Fibroblast of skin of abdomen (primary cell): Measurements from ENCODE around the gene STXBP6.

ENCODE experiments used
- DNase-seq: peaks from one replicate; pipeline ENCODE4 v3.0.0-alpha.2; 2013

The STXBP6 gene

GRCh38 chr14:24913746-24914145, 136.2 kb downstream of the STXBP6 start:
- no peak for DNase-seq

DNA sequence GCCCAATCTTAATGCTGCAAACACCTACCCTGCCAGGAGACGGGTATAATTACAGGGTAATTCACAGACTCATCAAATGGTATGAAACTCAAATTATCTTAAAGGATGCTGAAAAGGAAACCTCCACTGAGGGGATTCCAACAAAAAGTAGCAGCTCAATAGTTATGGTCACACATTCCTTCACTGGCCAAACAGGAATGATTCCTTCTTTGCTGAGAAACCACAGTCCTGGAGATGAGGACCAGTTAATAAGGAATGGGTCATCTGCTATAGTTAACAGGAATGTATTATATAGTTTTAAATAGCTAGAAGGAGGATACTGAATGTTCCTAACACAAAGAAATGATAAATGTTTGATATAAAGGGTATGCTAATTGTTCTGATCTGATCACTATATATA, 136.9 kb downstream of the STXBP6 start:
- DNase-seq, result peak; percentile 53

- DNase-seq, result peak; percentile 87
Measured at GRCh38 chr14:24911324-24912109, 138.4 kb downstream of the STXBP6 start.

- no peak for DNase-seq
Measured at GRCh38 chr14:24910408-24910986, 139.4 kb downstream of the STXBP6 start.

DNA sequence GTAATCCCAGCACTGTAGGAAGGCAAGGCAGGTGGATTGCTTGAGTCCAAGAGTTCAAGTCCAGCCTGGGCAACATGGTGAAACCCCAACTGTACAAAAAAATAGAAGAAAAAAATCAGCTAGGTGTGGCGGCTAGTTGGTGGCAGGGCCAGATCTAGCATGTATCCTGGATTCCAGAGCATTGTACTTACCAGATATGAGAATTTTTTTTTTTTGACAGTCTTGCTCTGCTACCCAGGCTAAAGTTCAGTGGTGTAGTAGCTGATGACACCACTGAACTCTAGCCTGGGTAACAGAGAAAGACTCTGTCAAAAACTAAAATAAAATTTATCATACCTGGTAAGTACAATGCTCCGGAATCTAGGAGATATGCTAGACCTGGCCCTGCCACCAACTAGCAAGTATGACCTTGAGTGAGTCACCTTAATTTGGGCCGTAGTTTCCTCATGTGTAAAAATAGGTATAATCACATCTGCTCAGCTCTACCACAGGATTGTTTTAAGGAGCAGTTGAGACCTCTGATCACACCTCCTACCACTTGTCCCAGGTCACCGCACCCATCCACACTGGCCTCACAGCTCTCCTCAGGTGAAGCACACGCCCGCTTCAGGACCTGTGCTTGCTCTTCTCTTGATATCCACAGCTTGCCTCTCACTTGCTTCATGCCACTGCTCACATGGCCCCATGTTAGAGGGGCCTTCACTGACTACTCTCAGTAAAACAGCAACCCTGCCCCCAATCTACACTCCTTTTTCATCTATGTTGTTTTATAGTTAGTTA, 140.2 kb downstream of the STXBP6 start:
- no peak for DNase-seq

GRCh38 chr14:24908592-24909236, 141.2 kb downstream of the STXBP6 start:
- DNase-seq, result no peak

GRCh38 chr14:24904533-24904932, 145.4 kb downstream of the STXBP6 start:
- no peak for DNase-seq

GRCh38 chr14:24903337-24903736, 146.6 kb downstream of the STXBP6 start:
- peak; percentile 74 for DNase-seq

DNA sequence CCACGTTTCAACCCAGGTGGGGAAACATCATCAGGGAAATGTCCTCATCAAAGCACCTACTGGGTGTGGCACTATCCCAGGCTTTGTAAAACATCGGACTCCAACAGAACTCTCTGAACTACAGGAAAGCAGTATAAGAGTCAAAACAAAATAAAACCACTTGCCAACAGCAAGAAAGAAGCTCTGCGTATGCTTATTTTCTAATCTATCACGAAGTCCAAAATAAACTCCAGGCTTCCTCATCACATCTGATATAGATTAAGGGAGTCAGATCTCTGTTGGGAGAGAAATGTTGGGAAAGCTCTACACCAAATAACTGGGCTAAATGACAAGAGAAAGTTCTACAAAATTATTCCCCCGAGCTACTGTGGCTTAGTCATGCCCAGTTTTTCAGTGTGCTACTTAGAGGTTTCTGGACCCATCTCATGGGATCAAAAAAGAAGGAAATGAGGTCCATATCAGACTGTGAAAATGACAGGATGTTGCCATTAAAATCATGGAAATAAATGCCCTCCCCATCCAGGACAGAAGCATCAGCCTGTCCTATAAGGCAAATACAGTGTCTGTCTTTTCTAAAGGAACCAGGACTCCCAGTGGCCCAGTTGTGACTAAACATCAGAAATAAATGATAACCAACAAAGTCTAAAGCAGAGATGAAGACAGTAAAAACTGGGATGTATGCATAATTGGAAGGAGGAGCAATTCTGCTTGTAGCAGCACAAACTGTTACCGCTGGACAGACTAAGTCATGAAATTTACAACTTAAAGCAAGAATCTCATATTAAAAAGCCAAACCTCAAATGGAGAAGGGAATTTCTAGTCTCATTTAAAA, 149.5 kb downstream of the STXBP6 start:
- DNase-seq, result peak; percentile 85

DNA sequence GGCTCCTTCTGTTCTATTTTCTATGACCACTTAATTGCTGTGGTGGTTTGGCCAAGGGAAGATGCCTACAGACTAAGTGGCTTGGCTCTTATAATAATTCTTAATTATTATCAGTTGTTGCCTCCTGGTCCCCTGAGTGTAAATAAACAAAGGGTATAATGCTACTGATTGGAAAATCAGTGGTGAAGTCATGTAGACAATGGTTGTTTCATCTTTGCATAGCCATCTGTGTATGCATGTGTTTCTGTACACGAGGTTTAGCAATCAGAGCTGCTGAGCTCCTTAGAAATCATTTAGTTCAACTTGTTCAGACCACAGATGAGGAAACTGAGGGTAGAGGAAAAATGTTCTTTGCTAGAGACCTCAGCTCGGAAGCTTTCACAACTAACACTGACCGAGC, 152.2 kb downstream of the STXBP6 start:
- DNase-seq, result no peak

- no peak for DNase-seq
Measured at GRCh38 chr14:24895622-24896021, 154.3 kb downstream of the STXBP6 start.

DNA sequence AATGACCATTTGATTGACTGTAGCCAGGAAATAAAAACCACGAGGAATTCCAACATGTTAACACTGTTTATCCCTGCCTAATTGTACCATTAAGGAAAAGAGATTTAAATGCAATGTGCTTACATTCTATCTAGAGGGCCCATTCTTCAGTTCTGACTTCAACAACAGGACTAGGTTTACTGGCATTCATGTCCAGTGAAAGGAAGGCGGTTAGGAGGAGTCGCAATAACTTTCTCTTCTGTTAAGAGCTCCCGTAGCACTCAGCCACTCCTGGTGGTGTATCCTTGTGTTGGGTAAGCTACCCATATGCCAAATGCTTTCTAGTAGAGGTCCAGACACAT, 154.7 kb downstream of the STXBP6 start:
- peak; percentile 62 for DNase-seq

DNA sequence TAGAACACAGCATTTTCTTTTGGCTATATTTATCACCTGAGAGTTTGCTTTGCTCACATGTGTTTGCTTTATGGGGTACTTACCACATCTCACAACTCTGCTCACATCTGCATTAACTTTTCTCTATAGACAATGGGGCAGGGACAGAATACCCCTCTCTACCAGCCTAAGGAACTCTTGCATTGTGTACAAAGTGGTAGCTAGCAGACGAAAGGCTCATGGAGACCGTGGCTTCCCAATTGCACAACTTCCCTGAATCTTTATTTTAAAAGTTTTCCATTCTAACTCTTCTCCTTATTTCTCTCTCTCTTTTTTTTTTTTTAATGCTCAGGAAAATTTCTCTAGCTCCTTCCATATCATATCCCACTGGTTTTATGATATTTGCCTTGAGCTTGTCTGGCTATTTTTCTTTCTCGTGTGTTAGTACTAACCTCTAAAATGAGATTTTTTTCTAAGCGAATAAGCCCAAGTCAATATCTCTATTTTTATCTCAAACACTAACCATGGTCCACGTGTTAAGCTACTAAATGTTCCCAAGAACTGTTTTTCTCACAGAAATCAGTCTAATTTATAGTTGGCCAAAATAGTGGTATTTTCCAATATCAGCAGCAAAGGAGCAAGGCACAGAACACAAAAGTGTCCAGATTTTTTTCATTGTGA, 155.2 kb downstream of the STXBP6 start:
- no peak for DNase-seq

DNA sequence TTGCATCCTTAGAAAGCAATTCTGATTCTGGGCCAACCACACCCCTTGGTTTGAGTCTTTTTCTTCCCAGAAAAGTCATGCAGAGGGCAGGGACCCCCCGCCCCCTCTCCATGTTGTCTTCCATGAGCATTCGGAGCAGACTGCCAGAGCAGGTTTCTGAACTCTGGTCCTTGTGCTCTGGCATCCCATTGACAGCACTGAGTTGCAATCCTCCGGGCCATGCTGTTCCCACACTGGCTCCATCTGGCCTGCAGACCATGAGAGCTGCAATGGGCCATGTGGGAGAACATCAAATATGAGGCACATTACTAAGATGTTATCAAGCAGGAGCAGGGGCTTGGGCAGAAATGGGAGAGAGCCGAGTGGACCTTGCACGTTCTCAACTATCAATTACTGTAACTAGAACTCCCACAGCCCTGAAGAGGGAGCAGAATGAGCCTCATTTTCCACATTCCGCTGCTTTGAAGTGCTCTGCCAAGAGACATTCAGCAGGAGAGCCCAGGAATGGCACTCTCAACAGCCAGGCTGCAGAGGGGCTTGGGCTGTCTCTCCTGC, 157.4 kb downstream of the STXBP6 start:
- DNase-seq, result no peak

GRCh38 chr14:24891987-24892496, 157.9 kb downstream of the STXBP6 start:
- DNase-seq, result no peak

- DNase-seq, result no peak
Measured at GRCh38 chr14:24890716-24891115, 159.2 kb downstream of the STXBP6 start.

DNA sequence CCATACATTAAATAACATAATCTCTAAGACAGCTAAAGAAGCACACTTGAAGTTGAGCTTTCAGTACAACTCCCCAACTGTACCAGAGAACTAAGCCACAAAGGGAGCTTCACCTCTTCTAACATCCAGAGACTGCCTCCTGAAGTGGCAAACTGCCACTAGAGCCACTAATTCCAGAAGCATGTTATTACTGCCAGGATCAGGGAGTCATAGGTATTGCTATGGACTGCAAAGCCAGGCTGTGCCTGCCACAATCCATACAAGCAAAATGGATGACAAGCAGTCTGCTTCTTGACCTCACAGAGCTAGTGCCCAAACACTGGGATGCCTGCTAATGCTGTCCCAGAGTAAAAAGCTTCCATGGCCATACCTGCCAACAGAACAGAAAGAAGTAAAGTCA, 160.1 kb downstream of the STXBP6 start:
- no peak for DNase-seq

DNA sequence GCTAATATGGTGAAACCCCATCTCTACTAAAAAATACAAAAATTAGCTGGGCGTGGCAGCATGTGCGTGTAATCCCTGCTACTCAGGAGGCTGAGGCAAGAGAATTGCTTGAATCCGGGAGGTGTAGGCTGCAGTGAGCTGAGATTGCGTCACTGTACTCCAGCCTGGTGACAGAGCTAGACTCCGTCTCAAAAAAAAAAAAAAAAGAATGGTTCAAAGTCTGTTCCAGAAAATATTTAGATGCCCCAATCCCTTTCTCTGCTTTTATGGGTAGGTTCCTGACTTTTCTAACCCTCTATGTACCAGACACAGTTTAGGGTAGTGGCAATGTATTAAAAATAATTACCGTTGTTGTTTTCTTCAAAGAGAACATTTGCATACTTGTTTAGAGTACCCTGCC, 161.4 kb downstream of the STXBP6 start:
- DNase-seq, result no peak

GRCh38 chr14:24887623-24888304, 162.2 kb downstream of the STXBP6 start:
- peak; percentile 38 for DNase-seq

GRCh38 chr14:24885410-24885913, 164.5 kb downstream of the STXBP6 start:
- DNase-seq, result no peak
